T-helper 22 cell (primary cell): ENCODE data around the gene DCX.

Experiments
- DNase-seq: peaks from one replicate; pipeline ENCODE4 v3.0.0-alpha.2; 2020; ENCODE audit warnings: low read depth

The DCX gene

GRCh38 chrX:111308039-111308438, 104.0 kb downstream of the DCX start:
- DNase-seq: no peak

GRCh38 chrX:111302284-111302683, 109.7 kb downstream of the DCX start:
- DNase-seq: no peak

GRCh38 chrX:111288841-111289240, 123.2 kb downstream of the DCX start:
- no peak for DNase-seq

GRCh38 chrX:111284631-111285293, 127.2 kb downstream of the DCX start:
- DNase-seq: no peak

- DNase-seq: no peak
Observed at GRCh38 chrX:111283446-111283845, 128.5 kb downstream of the DCX start.

GRCh38 chrX:111282991-111283390, 129.0 kb downstream of the DCX start:
- DNase-seq: no peak

- no peak for DNase-seq
Observed at GRCh38 chrX:111282139-111282538, 129.9 kb downstream of the DCX start.

- DNase-seq: no peak
Observed at GRCh38 chrX:111270339-111270738, 141.7 kb downstream of the DCX start, which contains the start of gene CAPN6. Gene CAPN6 (minus strand): TSS chrX:111270483. CDS start chrX:111263936, 6,547 bp downstream.

GRCh38 chrX:111268506-111268905, 143.5 kb downstream of the DCX start:
- DNase-seq: no peak

GRCh38 chrX:111265486-111265885, 146.5 kb downstream of the DCX start:
- DNase-seq: no peak

GRCh38 chrX:111264385-111264784, 147.6 kb downstream of the DCX start:
- DNase-seq: no peak

- no peak for DNase-seq
Observed at GRCh38 chrX:111262086-111262485, 149.9 kb downstream of the DCX start.

GRCh38 chrX:111260451-111260850, 151.5 kb downstream of the DCX start:
- DNase-seq: no peak

GRCh38 chrX:111259559-111259958, 152.4 kb downstream of the DCX start:
- no peak for DNase-seq

- no peak for DNase-seq
Observed at GRCh38 chrX:111257733-111258132, 154.3 kb downstream of the DCX start.

GRCh38 chrX:111254896-111255693, 156.9 kb downstream of the DCX start:
- DNase-seq: no peak

GRCh38 chrX:111244235-111244750, 167.7 kb downstream of the DCX start:
- no peak for DNase-seq
